GM12875 (cell line): ENCODE results near the gene MED15.

Experiments
- H3K4me3 ChIP-seq: one replicate; pipeline ENCODE4 v1.5.1; 2011; ENCODE audit warnings: low read depth, low read length, control low read depth
- CTCF ChIP-seq: IDR thresholded peaks from 2 replicates; pipeline ENCODE4 v1.5.1; 2011; ENCODE audit warnings: low read depth, mild to moderate bottlenecking, control low read depth, inconsistent platforms, low read length, moderate library complexity, borderline replicate concordance; ENCODE audit not compliant: insufficient read depth

The MED15 gene

GRCh38 chr22:20553947-20554741 lies 46.7 kb downstream of the MED15 start:
- TF ChIP-seq CTCF = no peak

DNA sequence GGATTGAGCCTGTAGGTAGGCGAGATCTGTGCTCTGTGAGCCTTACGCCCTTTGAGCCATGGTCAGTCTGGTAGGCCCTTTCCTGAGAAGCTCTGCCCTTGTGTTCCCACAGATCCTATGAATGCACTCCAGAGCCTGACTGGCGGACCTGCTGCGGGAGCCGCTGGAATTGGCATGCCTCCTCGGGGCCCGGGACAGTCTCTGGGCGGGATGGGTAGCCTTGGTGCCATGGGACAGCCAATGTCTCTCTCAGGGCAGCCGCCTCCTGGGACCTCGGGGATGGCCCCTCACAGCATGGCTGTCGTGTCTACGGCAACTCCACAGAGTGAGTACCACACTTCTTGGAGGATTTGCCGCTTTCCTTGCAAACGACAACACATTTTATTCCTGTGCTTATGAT lies 47.4 kb downstream of the MED15 start:
- no peak for TF ChIP-seq CTCF
- no peak overlapping the region for H3K4me3 ChIP-seq

More at GRCh38 chr22:20553947-20554741, 46.7 kb downstream of the MED15 start:
- no peak overlapping the region for H3K4me3 ChIP-seq

DNA sequence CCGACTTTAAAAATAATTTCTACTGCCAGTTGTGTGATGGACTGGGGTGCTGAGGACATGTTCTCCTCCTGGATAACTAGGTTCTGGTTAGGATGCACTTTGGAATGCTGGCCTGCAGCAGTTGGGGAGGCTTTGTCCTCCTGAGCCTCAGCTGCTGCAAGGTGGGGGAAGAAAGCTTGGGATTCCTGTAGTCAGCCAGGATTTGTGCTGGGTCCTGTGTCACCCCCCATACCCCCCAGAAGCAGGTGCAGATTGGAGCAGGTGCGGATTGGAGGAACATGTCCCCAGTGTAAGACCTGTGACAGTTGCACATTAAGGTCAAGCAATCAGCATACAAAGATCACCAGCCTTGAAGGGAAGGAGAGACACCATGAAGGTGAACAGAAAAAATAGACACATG lies 51.1 kb downstream of the MED15 start:
- no peak overlapping the region for H3K4me3 ChIP-seq
- no peak for TF ChIP-seq CTCF

- TF ChIP-seq CTCF = no peak
- H3K4me3 ChIP-seq = no peak overlapping the region
Observed at GRCh38 chr22:20559174-20559760, 51.9 kb downstream of the MED15 start.

DNA sequence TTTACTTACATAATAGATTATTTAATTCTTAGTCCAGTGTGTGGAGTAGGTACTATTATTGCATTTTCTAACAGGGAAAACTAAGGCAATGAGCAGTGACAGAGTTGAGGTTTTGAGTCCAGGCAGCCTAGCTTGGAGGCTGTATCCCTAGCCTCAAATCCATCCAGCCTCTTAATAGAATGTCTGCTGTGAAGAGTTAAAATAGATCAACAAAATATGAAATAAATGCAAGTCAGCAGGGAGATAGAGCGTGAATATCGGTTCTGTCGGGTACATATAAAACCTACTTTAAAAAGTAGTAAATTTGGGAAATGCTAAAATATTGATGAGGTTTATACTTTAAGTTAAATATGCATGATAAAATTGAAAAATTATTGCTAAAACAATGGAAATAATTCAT lies 53.3 kb downstream of the MED15 start:
- H3K4me3 ChIP-seq = no peak overlapping the region
- TF ChIP-seq CTCF = no peak

DNA sequence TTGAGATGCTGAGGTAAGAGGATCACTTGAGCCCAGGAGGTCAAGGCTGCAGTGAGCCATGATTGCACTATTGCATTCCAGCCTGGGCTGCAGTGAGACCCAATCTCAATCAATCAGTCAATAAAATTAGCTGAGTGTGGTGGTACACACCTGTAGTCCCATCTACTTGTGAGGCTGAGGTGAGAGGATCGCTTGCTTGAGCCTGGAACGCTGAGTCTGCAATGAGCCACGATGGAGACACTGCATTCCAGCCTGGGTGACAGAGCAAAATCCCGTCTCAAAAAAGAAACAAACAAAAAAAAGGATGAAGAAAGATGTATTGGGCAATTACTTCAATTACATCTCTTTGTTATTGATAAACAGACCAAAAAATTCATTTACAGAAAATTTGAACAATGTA lies 54.5 kb downstream of the MED15 start:
- no peak for TF ChIP-seq CTCF
- no peak overlapping the region for H3K4me3 ChIP-seq
